Neural progenitor cell (in vitro differentiated cells): ENCODE measurements around the gene MAP2K5.

Source experiments
- EZH2 ChIP-seq: fragments of 200-600 bp; sonication (generic); IDR thresholded peaks from 2 replicates; pipeline ENCODE4 v1.6.1; 2017; ENCODE audit warnings: antibody characterized with exemption, mild to moderate bottlenecking, moderate library complexity
- TF ChIP-seq, protein P1 (sequence below): fragments of 200-600 bp; sonication (generic); IDR thresholded peaks from 2 replicates; pipeline ENCODE4 v1.5.1; 2017; ENCODE audit warnings: antibody characterized with exemption, mild to moderate bottlenecking

GRCh38 chr15:67717776-67718175, 175.3 kb downstream of the MAP2K5 start:
- TF ChIP-seq, protein P1, sequence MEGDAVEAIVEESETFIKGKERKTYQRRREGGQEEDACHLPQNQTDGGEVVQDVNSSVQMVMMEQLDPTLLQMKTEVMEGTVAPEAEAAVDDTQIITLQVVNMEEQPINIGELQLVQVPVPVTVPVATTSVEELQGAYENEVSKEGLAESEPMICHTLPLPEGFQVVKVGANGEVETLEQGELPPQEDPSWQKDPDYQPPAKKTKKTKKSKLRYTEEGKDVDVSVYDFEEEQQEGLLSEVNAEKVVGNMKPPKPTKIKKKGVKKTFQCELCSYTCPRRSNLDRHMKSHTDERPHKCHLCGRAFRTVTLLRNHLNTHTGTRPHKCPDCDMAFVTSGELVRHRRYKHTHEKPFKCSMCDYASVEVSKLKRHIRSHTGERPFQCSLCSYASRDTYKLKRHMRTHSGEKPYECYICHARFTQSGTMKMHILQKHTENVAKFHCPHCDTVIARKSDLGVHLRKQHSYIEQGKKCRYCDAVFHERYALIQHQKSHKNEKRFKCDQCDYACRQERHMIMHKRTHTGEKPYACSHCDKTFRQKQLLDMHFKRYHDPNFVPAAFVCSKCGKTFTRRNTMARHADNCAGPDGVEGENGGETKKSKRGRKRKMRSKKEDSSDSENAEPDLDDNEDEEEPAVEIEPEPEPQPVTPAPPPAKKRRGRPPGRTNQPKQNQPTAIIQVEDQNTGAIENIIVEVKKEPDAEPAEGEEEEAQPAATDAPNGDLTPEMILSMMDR: no peak
- TF ChIP-seq EZH2: no peak
